Measurements from ENCODE around the gene MAPK1IP1L. TPM values are rescaled to one million over a fixed set of nuclear protein-coding genes. Genes with fewer than 3 reads are reported as not detected.

The MAPK1IP1L gene
- total RNA-seq, 2 donors from 2014 or later = 57.0 to 113 TPM

- no peaks in the 10 kb centered on the region for H3K36me3 ChIP-seq
- no peak overlapping the region for H3K4me3 ChIP-seq
- no peaks in the 10 kb centered on the region for H3K9me3 ChIP-seq
- TF ChIP-seq, protein P1, sequence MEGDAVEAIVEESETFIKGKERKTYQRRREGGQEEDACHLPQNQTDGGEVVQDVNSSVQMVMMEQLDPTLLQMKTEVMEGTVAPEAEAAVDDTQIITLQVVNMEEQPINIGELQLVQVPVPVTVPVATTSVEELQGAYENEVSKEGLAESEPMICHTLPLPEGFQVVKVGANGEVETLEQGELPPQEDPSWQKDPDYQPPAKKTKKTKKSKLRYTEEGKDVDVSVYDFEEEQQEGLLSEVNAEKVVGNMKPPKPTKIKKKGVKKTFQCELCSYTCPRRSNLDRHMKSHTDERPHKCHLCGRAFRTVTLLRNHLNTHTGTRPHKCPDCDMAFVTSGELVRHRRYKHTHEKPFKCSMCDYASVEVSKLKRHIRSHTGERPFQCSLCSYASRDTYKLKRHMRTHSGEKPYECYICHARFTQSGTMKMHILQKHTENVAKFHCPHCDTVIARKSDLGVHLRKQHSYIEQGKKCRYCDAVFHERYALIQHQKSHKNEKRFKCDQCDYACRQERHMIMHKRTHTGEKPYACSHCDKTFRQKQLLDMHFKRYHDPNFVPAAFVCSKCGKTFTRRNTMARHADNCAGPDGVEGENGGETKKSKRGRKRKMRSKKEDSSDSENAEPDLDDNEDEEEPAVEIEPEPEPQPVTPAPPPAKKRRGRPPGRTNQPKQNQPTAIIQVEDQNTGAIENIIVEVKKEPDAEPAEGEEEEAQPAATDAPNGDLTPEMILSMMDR (IDR thresholded peaks at IDR 0.05) = no peak
- H3K27ac ChIP-seq = no peak overlapping the region
- ATAC-seq (ENCODE audit: insufficient number of reproducible peaks, low FRiP score, low read depth) (no peak), DNase-seq (ENCODE audit: low spot score) (no peak)
- no peaks in the 10 kb centered on the region for H3K27me3 ChIP-seq (replicated peaks; ENCODE audit: insufficient read depth)
- no peaks in the 10 kb centered on the region for H3K4me1 ChIP-seq (ENCODE audit: control insufficient read depth in 1 of 2, low read depth in 2 of 2)
Observed at GRCh38 chr14:55085060-55085660, 33.7 kb downstream of the MAPK1IP1L start.

GRCh38 chr14:55086938-55087337 lies 35.5 kb downstream of the MAPK1IP1L start:
- DNase-seq (ENCODE audit: low spot score) = no peak

GRCh38 chr14:55088356-55088755 lies 36.9 kb downstream of the MAPK1IP1L start:
- Histone ChIP-seq H3K9me3 (no peaks in the 10 kb centered on the region), H3K4me3 (no peak overlapping the region), H3K27ac (no peak overlapping the region), H3K4me1 (ENCODE audit: control insufficient read depth in 1 of 2, low read depth in 2 of 2) (no peaks in the 10 kb centered on the region), H3K36me3 (no peaks in the 10 kb centered on the region), H3K27me3 (replicated peaks; ENCODE audit: insufficient read depth) (no peaks in the 10 kb centered on the region)
- ATAC-seq (ENCODE audit: insufficient number of reproducible peaks, low FRiP score, low read depth) = no peak
- no peak for DNase-seq (ENCODE audit: low spot score)
- TF ChIP-seq, protein P1 (IDR thresholded peaks at IDR 0.05) = no peak

More at GRCh38 chr14:55086938-55087337, 35.5 kb downstream of the MAPK1IP1L start:
- H3K36me3 ChIP-seq = no peaks in the 10 kb centered on the region
- TF ChIP-seq, protein P1 (IDR thresholded peaks at IDR 0.05) = no peak
- no peaks in the 10 kb centered on the region for H3K27me3 ChIP-seq (replicated peaks; ENCODE audit: insufficient read depth)
- H3K4me1 ChIP-seq (ENCODE audit: control insufficient read depth in 1 of 2, low read depth in 2 of 2) = no peaks in the 10 kb centered on the region
- no peak for ATAC-seq (ENCODE audit: insufficient number of reproducible peaks, low FRiP score, low read depth)
- H3K27ac ChIP-seq = no peak overlapping the region
- H3K4me3 ChIP-seq = no peak overlapping the region
- no peaks in the 10 kb centered on the region for H3K9me3 ChIP-seq

- Histone ChIP-seq H3K9me3 (no peaks in the 10 kb centered on the region), H3K27ac (no peak overlapping the region), H3K4me3 (no peak overlapping the region), H3K36me3 (no peaks in the 10 kb centered on the region), H3K4me1 (ENCODE audit: control insufficient read depth in 1 of 2, low read depth in 2 of 2) (no peaks in the 10 kb centered on the region), H3K27me3 (replicated peaks; ENCODE audit: insufficient read depth) (no peaks in the 10 kb centered on the region)
- no peak for ATAC-seq (ENCODE audit: insufficient number of reproducible peaks, low FRiP score, low read depth)
- DNase-seq (ENCODE audit: low spot score) = no peak
- TF ChIP-seq, protein P1 (IDR thresholded peaks at IDR 0.05) = no peak
Observed at GRCh38 chr14:55092341-55092740, 40.9 kb downstream of the MAPK1IP1L start.

DNA sequence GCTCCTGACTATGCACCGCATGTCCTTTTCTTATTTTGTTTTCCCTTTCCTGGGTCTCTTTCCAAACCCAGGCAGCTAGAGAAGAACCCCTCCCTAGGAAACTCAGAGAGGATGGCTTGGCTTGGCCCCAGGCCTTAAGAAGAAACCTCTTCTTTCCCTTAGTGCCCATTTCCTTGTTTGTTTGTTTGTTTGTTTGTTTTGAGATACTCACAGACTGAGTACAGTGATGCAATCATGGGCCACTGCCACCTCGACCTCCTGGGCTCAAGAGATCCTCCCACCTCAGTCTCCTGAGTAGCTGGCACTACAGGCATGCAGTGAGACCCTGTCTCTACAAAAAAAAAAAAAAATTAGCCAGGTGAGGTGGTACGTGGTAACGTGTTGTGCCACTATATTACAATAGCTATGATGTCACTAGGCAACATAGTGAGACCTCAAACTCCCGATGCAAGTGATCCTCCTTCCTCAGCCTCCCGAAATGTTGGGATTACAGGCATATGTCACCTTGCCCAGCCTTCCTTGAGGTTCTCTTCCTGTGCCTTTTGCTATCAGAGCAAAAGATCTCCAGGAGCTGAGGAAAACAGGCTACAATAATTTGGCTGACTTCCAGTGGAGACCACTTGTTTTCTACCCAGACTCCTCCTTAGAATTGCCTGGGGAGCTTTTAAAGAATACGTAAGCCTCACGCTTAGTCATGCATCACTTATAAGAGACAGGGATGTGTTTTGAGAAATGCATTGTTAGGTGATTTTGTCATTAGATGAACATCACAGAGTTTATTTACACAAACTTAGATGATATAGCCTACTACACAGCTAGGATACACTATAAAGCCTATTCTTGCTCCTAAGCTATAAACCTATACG lies 43.1 kb downstream of the MAPK1IP1L start:
- DNase-seq (ENCODE audit: low spot score) (no peak), ATAC-seq (ENCODE audit: insufficient number of reproducible peaks, low FRiP score, low read depth) (no peak)
- TF ChIP-seq, protein P1 (IDR thresholded peaks at IDR 0.05) = no peak
- Histone ChIP-seq H3K4me1 (ENCODE audit: control insufficient read depth in 1 of 2, low read depth in 2 of 2) (peaks cover 8% of the 10 kb centered on the region in 2 donors), H3K9me3 (no peaks in the 10 kb centered on the region), H3K4me3 (no peak overlapping the region), H3K27me3 (replicated peaks; ENCODE audit: insufficient read depth) (no peaks in the 10 kb centered on the region), H3K36me3 (no peaks in the 10 kb centered on the region), H3K27ac (no peak overlapping the region)

All from thoracic aorta (tissue), 2 donors.